EH (cell line): Measurements from ENCODE around the gene IFI6.

Experiments used
- DNase-seq: peaks from one replicate; pipeline ENCODE4 v3.0.0-alpha.2; 2015; ENCODE audit warnings: low read depth

The IFI6 gene

DNA sequence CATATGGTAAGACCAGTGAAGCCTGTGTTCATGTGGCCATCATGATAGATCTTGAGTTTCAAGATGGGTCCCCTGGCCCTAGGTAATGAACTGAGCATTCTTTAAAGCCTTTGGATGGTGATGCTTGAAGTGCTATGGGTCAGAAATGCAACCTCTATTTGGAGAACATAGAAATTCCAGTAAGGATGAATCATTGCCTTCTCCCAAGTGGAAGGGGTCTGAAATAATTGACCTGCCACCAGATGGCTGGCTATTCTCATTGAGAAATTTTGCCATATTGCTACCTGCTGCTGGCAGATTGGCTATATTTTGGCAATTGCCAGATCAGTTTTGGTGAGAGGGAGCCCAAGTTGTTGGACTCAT is 739 bp upstream of the IFI6 start:
- DNase-seq = peak; percentile 67

DNA sequence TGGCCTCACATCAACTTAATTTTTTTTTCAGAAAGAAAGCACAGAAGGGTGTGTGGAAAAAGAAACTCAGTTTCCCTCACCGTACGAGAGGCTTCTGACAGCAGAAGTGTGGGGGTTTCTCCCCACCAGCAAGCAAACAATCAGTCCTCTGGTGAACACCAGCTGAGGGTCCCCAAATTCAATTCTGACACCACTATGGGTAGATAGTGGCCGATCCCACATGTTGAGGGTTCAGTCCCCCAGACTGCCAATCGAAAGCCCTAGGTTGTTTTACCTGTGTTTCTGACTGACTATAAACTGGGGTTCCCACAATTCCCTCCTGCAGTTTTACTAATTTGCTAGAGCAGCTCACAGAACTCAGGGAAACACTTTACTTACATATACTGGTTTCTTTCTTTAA is 2.1 kb downstream of the IFI6 start:
- DNase-seq = no peak

DNA sequence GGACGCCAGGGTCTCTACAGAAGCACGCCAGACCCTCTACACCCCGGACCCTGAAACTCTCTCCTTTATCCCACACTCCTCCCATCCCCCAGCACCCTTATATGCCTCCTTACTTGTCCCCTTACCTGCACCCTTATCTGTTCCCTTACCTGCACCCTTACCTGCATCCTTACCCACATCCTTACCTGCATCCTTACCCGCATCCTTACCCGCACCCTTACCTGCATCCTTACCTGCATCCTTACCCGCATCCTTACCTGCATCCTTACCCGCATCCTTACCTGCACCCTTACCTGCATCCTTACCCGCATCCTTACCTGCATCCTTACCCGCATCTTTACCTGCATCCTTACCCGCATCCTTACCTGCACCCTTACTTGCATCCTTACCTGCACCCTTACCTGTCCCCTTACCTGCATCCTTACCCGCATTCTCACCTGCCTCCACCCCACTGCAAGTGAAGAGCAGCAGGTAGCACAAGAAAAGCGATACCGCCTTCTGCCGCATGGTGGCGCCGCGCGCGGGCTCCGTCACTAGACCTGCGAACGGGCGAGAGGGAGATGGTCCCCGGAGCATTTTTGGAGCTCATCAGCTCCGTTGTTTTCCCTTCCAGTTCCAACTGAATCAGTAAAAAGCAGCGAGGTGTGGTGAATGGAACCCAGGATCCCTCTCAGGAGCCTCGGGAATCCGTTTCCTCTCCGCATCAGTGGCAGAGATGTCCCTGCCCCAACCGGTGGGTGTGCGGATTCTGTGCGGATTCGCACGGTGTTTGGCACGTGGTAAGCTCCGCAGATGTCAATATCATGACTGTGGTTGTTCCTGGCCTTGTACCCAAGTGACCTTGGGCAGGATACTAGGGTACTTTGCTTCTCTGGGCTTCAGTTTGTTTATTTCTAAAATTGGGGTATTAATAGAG is 2.9 kb downstream of the IFI6 start:
- DNase-seq = peak; percentile 60

DNA sequence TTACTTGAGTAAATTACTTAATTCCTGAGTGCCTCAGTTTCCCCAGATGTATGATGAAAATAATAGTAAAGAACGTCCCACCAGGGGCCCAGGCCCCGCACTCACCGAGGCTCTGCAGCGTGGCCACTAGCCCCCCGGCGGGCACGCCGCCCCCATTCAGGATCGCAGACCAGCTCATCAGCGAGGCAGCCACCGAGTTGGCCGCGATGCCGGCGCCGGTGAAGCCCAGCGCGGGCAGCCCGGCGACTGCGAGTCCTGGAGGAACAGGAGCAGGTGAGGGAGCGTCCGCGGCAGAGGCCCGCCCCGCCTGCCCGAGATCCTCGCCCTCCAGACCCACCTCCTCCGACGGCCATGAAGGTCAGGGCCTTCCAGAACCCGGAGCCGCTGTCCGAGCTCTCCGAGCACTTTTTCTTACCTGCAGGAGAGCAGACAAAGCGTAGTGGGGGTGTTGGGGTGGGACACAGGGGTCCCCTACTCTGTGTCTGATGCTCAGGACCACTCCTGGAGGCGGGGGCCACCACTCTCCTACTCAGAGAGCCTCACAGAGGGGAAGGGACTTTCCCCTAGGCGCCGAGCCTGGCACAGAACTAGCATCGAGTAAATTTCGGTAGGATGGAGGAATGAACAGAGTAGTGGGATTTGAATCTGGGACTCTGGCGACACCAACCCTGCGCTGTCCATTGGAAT is 3.7 kb downstream of the IFI6 start:
- DNase-seq = no peak

DNA sequence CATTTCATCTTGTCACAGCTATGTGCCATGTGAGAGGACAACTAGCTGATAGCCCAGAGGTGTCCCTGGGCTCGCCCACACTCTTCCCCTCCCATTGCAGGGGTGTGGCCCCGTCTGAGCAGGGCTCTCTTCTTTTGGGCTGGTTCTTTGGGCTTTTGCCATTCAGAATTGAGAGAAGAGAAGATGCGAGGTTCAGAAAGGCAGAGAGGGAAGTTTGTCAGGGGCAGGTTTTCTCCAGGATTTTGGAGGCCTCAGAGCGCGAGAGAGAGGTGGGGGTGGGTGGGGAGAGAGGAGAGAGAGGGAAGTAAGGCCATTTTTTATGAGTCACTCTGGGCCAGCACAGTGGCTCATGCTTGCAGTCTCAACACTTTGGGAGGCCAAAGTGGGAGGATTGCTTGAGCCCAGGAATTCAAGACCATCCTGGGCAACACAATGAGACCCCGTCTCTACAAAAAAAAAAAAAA is 5.2 kb downstream of the IFI6 start:
- peak; percentile 29 for DNase-seq

DNA sequence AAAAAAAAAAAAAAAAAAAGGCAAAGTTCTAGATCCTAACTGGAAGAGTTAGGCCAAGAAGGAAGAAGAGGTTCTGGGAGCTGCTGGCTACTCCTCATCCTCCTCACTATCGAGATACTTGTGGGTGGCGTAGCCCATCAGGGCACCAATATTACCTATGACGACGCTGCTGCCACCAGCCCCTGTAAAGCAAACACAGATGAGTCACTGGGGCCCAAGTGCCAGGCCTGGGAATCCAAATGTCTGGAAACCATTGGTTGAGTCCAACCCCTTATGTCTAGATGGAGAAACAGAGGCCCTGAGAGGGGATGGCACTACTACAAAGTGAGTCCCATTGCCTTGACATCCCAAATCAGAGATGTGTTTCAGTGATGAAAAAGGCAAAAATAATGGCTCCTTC is 5.7 kb downstream of the IFI6 start:
- DNase-seq = no peak

DNA sequence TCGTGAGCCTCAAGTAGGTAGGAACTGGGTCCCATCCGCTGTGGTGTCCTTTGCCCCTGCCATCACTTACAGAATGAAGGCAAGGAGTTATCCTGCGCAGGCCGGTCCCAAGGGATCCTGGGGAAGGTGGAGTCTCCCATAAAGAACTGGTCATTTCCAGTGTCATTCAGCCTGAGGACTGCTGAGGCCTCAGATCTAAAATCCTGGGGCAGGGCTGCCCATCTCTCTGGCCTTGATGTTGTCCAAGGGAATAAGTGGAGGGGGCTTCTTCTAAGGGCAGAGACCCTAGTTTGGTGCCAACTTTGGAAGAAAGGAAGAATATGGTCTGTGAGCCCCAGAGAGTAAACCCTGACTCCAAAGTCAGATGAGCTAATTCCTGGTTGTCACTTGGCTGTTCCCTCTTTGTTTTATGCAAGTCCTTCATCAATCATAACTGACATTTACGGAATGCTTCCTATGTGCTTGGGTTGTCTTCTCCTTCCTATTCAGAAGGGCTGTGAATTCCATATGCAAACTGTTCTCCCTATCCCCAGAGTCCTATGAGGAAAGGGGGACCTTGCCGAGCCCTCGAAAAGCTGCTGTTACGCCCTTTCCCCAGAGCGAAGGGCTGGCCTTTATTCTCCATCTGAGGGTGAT is 6.9 kb downstream of the IFI6 start:
- DNase-seq = no peak

DNA sequence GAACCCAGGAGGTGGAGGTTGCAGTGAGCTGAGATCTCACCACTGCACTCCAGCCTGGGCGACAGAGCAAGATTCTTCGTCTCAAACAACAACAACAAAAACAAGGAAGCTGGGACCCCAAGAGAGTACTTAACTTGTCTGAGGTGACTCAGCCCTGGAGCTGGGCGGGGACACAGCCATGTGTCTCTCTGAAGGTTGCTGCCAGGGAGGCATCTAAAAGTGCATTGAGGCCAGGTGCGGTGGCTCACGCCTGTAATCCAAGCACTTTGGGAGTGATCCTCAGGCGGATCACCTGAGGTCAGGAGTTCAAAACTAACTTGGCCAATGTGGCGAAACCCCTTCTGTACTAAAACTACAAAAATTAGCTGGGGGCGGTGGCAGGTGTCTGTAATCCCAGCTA is 7.7 kb downstream of the IFI6 start:
- no peak for DNase-seq

DNA sequence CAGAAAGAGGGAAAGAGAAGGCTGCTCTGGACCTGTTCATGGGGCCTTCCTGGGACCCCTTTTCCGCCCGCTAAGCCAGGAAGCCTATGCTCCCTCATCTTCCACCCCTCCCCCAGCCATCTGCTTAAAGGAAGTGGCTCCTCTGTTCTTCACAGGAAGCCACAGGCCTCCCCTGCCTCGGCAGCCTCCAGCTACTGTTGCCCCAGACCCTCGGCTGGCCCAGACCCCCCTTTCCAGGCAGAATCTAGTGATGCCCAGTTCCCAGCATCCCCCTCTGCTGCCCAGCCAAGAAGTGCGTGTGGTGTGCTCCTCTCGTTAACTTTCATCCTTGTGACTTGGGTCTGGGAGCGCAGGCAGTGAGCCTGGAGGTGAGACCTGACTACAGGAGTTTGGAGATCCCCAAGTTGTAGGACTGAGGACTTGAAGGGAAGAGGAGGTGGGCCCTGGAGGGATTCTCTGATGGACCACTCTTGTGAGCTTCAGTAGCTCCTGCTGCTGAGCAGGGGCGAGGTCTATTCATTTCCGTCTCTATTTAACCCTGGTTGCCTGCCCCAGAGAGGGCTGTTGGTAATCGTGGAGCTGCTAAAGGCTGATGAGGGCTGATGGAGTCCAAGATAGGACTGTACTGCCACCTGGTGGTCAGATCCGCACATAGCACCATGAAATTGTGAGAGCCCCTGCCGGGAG is 9.1 kb downstream of the IFI6 start:
- peak; percentile 84 for DNase-seq

DNA sequence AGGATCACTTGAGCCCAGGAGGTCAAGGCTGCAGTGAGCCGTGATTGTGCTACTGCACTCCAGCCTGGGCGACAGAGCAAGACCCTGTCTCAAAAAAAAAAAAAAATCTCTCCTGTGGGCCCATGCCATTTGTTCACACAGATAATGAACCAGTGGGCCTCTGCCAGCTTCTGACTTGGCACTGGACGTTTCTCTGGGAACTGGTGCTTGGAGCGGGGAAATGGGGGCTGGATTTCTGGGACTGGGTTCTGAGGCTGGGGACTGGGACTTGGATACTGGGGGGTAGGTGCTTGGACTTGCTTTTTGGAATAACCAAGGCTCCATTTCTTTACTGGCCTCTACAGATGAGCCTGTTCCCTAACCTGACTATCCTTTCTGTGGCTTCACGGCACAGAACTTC is 9.7 kb downstream of the IFI6 start:
- DNase-seq = no peak

DNA sequence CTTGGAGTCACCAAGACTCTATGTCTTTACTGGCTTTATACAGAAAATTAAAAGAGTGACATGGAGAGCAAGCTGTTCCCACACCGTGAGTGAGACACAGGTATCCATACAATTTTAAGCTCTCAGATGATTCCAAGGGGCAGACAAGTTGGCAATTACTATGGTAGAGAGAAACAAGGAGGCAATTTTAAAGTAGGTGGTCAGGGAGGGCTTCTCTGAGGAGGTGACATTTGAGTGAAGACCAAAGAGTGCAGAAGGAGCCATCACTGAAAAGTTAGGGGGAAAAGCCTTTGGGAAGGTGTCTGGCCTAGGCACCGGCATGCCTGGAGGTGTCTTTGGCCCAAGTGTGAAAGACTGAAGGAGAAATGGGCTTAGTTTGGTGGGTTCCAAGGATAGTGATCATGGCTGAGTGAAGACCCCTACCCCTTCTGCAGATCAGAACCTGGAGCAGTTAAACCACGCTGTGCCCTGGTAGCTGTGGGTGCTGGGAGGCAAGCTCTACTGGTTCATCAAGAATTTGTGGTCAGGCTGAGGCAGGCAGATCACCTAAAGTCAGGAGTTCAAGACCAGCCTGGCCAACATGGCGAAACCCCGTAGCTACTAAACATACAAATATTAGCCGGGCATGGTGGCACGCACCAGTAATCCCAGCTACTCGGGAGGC is 10.4 kb downstream of the IFI6 start:
- DNase-seq = no peak

DNA sequence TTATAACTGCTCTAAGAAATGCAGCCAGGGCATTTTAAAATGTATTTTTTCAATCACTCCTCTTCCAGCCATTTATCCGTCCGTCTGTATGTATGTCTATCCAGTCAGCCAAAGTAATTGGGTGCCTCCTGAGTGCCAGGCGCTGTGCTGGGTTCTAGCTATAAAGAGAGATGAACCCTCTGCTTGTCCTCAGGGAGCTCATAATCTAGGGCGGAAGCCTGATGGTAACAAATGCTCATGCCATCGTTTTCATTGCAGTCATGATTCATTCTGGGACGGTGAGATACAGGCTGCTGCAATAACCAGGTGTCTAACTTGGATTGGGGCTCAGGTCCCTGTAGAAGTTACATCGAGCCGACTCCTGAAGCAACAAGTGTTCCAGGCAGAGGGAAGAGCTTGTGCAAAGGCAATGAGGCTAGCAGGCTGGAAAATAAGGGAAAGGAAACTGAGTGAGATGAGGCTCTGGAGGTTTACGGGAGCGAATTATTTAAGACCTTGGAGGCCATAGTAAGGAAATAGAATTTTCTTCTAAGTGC is 11.6 kb downstream of the IFI6 start:
- no peak for DNase-seq

DNA sequence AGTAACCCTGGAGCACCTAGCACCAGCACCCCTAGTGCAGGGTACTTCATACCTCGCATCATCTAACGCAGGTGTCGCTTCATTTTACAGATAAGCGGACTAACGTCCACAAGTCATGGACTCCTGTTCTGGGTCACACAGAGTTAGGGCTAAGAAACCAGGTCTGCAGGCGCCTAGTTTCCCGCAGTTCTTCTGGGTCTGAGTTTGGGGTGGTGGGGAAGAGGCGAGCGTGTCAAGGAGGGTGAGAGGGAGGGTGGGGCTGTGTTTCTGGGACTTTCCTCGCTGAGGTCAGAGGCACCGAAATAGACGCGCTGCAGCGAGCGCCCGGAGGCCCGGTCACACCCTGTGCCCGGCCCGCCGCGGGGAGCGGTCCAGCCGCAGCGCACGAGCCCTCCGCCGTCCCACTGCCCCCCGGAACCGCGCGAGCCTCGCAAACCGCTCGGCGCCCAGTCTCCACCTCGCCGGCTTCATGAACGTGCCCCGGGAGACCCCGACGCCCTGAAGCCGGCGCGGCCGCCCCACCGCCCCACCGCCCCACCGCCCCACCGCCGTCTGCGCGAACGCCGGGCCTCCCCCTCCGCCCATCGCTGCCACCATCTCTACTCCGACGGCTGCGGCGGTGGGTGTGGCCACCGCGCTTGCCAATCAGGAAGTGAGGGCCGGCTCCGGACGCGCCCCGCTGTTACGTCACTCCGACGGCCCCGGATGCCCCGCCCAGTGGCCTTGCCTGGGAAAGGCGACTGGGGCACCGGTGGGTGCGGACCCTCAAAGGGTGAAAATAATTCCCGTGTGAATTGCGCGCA is 12.3 kb downstream of the IFI6 start:
- peak; percentile 86 for DNase-seq

DNA sequence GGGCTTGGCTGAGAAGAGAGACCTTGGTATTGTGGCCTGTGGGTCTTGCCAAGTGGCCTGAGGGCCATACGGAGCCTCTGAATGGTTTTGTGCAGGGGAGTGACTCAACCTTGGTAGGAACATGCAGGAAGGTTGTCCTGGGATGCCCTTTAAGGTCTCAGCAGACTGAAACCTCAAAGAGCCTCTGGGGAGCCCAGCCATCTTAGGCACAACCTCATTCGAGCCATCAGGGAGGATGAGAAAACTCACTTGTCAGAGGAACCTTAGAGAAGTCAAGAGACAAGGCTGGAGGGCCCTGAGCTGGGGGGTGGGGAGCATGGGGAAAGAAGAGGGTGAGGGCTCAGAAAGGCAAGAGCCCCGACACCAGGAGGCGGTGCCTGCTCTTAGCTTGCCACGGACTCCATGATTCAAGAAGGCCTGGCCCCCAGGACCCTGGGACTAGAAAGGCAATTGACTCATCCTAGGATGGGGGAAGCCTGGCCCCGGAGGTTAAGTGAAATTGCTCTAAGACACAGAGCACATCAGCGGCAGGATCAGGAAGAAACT is 13.0 kb downstream of the IFI6 start:
- DNase-seq = peak; percentile 94

DNA sequence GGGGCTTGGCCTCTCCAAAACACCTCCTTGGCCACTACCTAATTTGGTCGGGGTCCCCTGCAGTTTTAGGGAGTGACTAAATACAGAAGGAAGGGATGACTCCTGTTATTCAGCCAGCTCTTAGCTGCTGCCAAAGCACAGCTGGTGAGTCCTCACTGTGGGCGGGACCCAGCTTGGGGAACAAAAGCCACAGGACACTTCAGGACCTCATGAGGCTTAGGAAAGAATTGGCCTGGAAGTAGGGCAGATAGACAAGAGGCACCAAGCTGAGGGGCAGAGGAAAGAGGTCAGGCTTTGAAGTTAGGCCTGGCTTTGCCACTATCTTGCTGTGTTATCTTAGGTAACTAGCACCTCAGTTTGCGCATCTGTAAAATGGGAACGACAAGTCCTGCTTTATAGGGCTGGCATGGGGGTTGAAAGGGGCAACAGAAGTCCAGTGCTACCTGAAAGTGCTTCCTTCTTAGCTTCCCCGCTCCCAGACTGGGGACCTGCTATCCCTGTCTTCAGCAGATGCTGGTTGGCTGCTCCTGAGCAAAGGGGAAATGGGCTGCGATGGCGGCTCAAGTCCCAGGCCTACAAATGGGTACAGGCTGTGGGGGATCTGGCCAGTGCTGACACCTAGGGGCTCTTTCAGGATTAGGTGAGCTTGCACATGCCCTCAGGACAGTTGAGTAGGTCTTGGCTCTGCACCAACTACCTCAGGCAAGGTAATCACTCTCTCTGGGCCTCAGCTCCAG is 15.7 kb downstream of the IFI6 start:
- peak; percentile 78 for DNase-seq

DNA sequence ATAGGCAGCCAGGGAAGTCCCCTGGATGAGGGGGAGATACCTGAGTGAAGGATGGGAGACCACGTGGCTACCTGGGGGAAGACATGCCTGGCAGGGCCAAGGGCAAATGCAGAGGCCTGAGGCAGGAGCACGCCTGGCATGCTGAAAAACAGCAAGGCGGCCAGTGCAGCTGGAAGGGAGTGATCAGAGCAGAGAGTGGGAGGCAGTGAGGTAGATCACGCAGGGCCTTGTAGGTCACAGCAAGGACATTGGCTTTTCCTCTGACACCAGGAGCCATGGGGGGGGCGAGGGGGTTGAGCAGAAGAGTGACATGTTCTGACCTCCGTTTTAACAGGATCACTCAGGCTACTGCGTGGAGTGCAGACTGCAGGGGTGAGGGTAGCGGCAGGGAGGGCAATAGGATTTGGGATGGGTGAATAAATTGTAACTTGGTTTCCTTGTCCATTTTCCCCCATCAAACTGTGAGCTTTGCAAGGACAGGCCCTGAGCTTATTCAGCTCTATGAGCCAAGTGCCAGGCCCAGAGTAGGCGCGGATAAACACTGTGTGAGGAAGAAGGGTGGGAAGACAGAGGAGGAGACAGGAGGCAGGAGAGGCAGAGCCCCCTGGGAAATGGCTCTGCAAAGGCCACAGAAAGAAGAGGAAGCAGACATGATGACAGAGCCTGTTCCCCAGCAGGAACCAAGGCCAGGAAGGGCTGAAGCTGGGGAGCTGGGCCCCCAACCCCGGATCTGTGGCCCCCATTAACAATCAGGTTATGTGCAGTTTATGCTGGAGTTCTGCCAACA is 16.6 kb downstream of the IFI6 start:
- DNase-seq = no peak

DNA sequence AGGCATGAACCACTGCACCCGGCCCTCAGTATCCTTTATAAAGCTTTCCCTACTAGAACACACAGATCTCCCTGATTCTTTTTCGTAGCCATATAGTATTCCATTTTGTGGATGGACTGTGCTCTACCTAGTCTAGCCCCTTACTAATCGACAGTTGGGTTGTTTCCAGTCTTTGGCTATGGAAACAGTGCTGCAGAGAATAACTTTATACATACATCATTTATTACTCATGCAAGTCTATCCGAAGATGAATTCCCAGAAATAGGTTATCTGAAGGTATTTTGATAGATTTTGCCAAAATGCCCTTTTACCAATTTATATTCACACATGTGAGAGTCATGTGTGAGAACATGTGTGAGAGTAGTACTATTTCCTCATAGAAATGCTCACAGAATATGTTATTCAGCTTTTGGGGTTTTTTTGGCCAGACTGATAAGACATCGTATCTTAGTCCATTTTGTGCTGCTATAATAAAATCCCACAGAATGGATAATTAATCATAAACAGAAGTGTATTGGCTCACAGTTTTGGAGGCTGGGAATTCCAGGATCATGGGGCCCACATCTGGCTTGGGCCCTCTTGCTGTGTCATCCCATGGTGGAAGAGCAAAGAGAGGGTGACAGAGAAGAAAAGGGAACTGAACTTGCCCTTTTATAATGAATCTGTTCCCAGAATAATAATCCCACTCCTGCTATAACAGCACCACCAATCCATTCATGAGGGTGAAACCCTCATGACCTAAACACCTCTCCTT is 19.7 kb downstream of the IFI6 start:
- no peak for DNase-seq

DNA sequence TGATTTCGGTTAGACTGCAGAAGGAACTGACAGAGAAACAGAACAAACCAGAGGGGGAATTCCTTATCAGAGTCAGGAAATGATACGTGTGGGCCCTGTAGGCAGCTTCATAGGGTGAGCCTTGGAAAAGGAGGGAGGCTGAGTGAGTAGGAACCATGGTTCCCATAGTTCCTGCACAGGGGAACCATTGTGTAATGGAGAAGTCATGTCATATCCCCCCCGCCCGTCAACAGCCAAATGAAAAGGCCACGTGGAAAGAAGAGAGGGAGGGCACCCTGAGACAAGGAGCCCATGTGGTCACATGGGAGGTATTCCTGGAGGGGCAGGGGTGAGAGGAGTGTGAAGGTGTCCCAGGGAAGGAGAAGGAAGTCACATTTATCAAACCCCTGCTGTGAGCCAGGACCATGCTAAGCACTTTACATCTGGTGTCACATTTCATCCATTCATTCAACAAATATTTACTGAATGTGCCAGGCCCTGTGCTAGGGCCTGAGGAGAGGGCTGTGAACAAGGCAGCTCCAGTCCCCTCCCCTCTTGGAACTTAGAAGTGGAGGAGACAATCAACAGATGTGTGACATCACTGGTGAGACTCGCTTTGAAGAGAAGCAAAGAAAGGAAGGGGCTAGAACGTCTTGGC is 21.3 kb downstream of the IFI6 start:
- peak; percentile 85 for DNase-seq
